AG04450 (cell line): ENCODE measurements around the gene PRLHR. TPM values are rescaled to one million over a fixed set of nuclear protein-coding genes. Genes with fewer than 3 reads are reported as not detected.

Experiments used
- CTCF ChIA-PET: fragments of 300-600, 350-600 bp; formaldehyde crosslinking; extraction: SDS; loops from one replicate; lab custom pipeline; 2022; ENCODE audit warnings: antibody characterized with exemption, inconsistent platforms; lab: Charles Lee
- POLR2A ChIA-PET: fragments of 350-600 bp; formaldehyde crosslinking; extraction: SDS; loops from one replicate; lab custom pipeline; 2021; ENCODE audit warnings: antibody characterized with exemption, inconsistent platforms; lab: Yijun Ruan, JAX
- DNase-seq: peaks from one replicate; pipeline ENCODE4 v3.0.0-alpha.2; 2011; ENCODE audit warnings: low read depth, low spot score
- H3K27ac ChIP-seq: one replicate; pipeline ENCODE4 v1.5.1; 2012; ENCODE audit warnings: low read depth, low read length, control low read depth
- H3K27me3 ChIP-seq: one replicate; pipeline ENCODE4 v1.6.0; 2012; ENCODE audit warnings: low read length; ENCODE audit not compliant: control insufficient read depth, insufficient read depth
- H3K4me3 ChIP-seq: 2 replicates; pipeline ENCODE4 v1.5.1; 2011; ENCODE audit warnings: mild to moderate bottlenecking, low read depth, low read length, control low read depth
- H3K9me3 ChIP-seq: 2 replicates; pipeline ENCODE4 v1.5.1; 2012; ENCODE audit warnings: low read length; ENCODE audit not compliant: control insufficient read depth, insufficient read depth
- CTCF ChIP-seq: IDR thresholded peaks from 2 replicates; pipeline ENCODE4 v1.5.1; 2011; ENCODE audit warnings: low read depth, low read length, control low read depth, inconsistent platforms
- polyA plus RNA-seq: library from polyadenylated mRNA; depleted of rRNA; stranded (reverse); fragments of >200 nt; gene quantifications from 2 replicates; pipeline ENCODE4 v1.2.3, GENCODE V29; 2011

PRLHR gene
- polyA plus RNA-seq, 1 experiment, result not detected

- POLR2A ChIA-PET, result no interaction called here
These were observed 23.0 kb downstream of the PRLHR start for GRCh38 chr10:118572256-118573041.

GRCh38 chr10:118571123-118571522 is 24.3 kb downstream of the PRLHR start:
- ChIA-PET CTCF (interaction anchor here (1.0 to 5.1 kb wide), 3 partner anchors 150 to 229 kb away, joined by 3 to 175 read pairs (median 13); no protein-coding TSS in a partner anchor), POLR2A (no interaction called here)
- Histone ChIP-seq H3K9me3 (no peaks in the 10 kb centered on the region), H3K27ac (no peak overlapping the region), H3K4me3 (no peak overlapping the region), H3K27me3 (peaks cover 8% of the 10 kb centered on the region)
- no peak for DNase-seq
- TF ChIP-seq CTCF, result no peak

More at GRCh38 chr10:118572256-118573041, 23.0 kb downstream of the PRLHR start:
- no peak for DNase-seq
- Histone ChIP-seq H3K27me3 (peaks cover 16% of the 10 kb centered on the region), H3K27ac (no peak overlapping the region), H3K9me3 (no peaks in the 10 kb centered on the region), H3K4me3 (no peak overlapping the region)
- no peak for TF ChIP-seq CTCF
- CTCF ChIA-PET, result no interaction called here

- no peak for TF ChIP-seq CTCF
- Histone ChIP-seq H3K27ac (no peak overlapping the region), H3K4me3 (no peak overlapping the region), H3K27me3 (peaks cover 10% of the 10 kb centered on the region), H3K9me3 (no peaks in the 10 kb centered on the region)
- DNase-seq, result no peak
- POLR2A ChIA-PET, result no interaction called here
- CTCF ChIA-PET, result interaction anchor here (1.0 to 5.1 kb wide), 3 partner anchors 151 to 230 kb away, joined by 3 to 175 read pairs (median 13); no protein-coding TSS in a partner anchor
These were observed 24.9 kb downstream of the PRLHR start for GRCh38 chr10:118570591-118570990.

- TF ChIP-seq CTCF, result no peak
- no peak for DNase-seq
- ChIA-PET CTCF (interaction anchor here (0.7 to 5.1 kb wide), 9 partner anchors 8 to 446 kb away, joined by 3 to 175 read pairs (median 15); no protein-coding TSS in a partner anchor), POLR2A (no interaction called here)
- peaks cover 13% of the 10 kb centered on the region for H3K27me3 ChIP-seq
- no peaks in the 10 kb centered on the region for H3K9me3 ChIP-seq
- H3K27ac ChIP-seq, result no peak overlapping the region
- H3K4me3 ChIP-seq, result no peak overlapping the region
These were observed 25.6 kb downstream of the PRLHR start for GRCh38 chr10:118569882-118570252.

- H3K4me3 ChIP-seq, result no peak overlapping the region
- peaks cover 17% of the 10 kb centered on the region for H3K27me3 ChIP-seq
- ChIA-PET POLR2A (no interaction called here), CTCF (interaction anchor here (0.6 to 5.1 kb wide), 28 partner anchors 9 to 630 kb away, joined by 3 to 175 read pairs (median 6); partner anchors contain the start of gene CACUL1)
- TF ChIP-seq CTCF, result no peak
- no peaks in the 10 kb centered on the region for H3K9me3 ChIP-seq
- H3K27ac ChIP-seq, result no peak overlapping the region
- no peak for DNase-seq
These were observed 26.1 kb downstream of the PRLHR start for GRCh38 chr10:118569241-118569881.
